Parathyroid adenoma (tissue), 2 donors: ENCODE data around the gene DTX3.

Source experiments
- H2AFZ ChIP-seq: fragments of 300-600 bp; sonication (generic); one replicate; pipeline ENCODE4 v1.7.0; 2017; ENCODE audit warnings: antibody characterized with exemption, mild to moderate bottlenecking
- H3K27ac ChIP-seq: fragments of 300-600 bp; sonication (generic); one replicate; pipeline ENCODE4 v1.7.0; 2017
- H3K27me3 ChIP-seq: fragments of 300-600 bp; sonication (generic); one replicate; pipeline ENCODE4 v1.7.0; 2017; ENCODE audit warnings: low read length; ENCODE audit not compliant: control insufficient read depth, insufficient read depth
- H3K36me3 ChIP-seq: fragments of 300-600 bp; sonication (generic); one replicate; pipeline ENCODE4 v1.7.0; 2017; ENCODE audit warnings: low read length; ENCODE audit not compliant: control insufficient read depth, insufficient read depth
- H3K4me1 ChIP-seq: fragments of 300-600 bp; sonication (generic); one replicate; pipeline ENCODE4 v1.7.0; 2017; ENCODE audit warnings: control low read depth
- H3K4me2 ChIP-seq: fragments of 300-600 bp; sonication (generic); one replicate; pipeline ENCODE4 v1.7.0; 2017; ENCODE audit warnings: low read length
- H3K4me3 ChIP-seq: fragments of 300-600 bp; sonication (generic); one replicate; pipeline ENCODE4 v1.7.0; 2017; ENCODE audit warnings: low read depth, low read length
- H3K79me2 ChIP-seq: fragments of 300-600 bp; sonication (generic); one replicate; pipeline ENCODE4 v1.7.0; 2017; ENCODE audit warnings: control low read depth
- H3K9ac ChIP-seq: fragments of 300-600 bp; sonication (generic); one replicate; pipeline ENCODE4 v1.7.0; 2017; ENCODE audit warnings: mild to moderate bottlenecking
- H3K9me3 ChIP-seq: fragments of 300-600 bp; sonication (generic); one replicate; pipeline ENCODE4 v1.7.0; 2017; ENCODE audit warnings: low read length; ENCODE audit not compliant: control insufficient read depth
- CTCF ChIP-seq: fragments of 300-600 bp; sonication (generic); IDR thresholded peaks from one replicate; pipeline ENCODE4 v1.7.0; 2017; ENCODE audit warnings: antibody characterized with exemption, mild to moderate bottlenecking
- donor health status: primary hyperparathyroidism.

The DTX3 gene

GRCh38 chr12:57626921-57627445, 22.4 kb downstream of the DTX3 start:
- Histone ChIP-seq H3K4me2 (no peak overlapping the region), H2AFZ (no peak overlapping the region), H3K4me1 (no peaks in the 10 kb centered on the region), H3K36me3 (no peaks in the 10 kb centered on the region), H3K27me3 (peaks cover 9% of the 10 kb centered on the region), H3K9ac (no peak overlapping the region), H3K27ac (no peak overlapping the region), H3K4me3 (no peak overlapping the region), H3K9me3 (no peaks in the 10 kb centered on the region), H3K79me2 (no peaks in the 10 kb centered on the region)
- TF ChIP-seq CTCF, result no peak

GRCh38 chr12:57627501-57628279, 23.1 kb downstream of the DTX3 start:
- Histone ChIP-seq H3K9ac (no peak overlapping the region), H3K36me3 (no peaks in the 10 kb centered on the region), H3K27me3 (peaks cover 9% of the 10 kb centered on the region), H3K27ac (no peak overlapping the region), H3K4me1 (no peaks in the 10 kb centered on the region), H3K4me2 (peak overlapping the region; percentile 26), H3K9me3 (no peaks in the 10 kb centered on the region), H2AFZ (peak overlapping the region; percentile 61), H3K79me2 (no peaks in the 10 kb centered on the region), H3K4me3 (no peak overlapping the region)
- TF ChIP-seq CTCF, result no peak

GRCh38 chr12:57628280-57629191, 23.9 kb downstream of the DTX3 start:
- no peak for TF ChIP-seq CTCF
- Histone ChIP-seq H3K4me1 (no peaks in the 10 kb centered on the region), H3K4me3 (no peak overlapping the region), H2AFZ (peak overlapping the region; percentile 61), H3K9ac (no peak overlapping the region), H3K27ac (no peak overlapping the region), H3K27me3 (peaks cover 9% of the 10 kb centered on the region), H3K36me3 (no peaks in the 10 kb centered on the region), H3K79me2 (no peaks in the 10 kb centered on the region), H3K4me2 (no peak overlapping the region), H3K9me3 (no peaks in the 10 kb centered on the region)

DNA sequence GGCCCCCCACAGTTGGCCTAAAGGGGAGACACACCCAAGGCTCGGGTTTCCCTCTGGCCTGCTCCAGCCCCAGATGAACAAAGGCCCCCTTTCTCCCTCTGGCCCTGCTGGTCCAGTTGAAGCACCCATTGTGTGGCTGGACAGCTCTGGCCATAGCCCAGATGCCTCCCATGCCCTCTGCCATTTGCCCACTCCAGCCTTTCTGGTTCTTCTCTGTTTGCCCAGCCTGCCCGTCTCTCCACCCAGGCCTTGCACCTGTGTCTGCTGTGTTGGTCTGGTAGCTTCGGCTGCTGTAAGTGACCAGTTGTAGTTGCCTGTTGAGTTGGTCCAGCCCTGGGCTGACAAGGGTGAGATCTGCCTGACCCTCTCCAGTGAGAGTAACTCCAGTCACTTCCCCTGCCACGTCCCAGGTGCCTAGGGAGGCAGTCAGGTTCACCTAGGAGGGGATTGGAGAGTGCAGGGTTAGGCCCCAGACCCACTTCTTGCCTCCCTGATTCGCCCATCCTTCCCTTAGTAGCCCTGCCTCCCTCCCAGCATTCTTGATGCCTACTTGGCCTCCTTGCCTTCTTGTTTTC, 25.4 kb downstream of the DTX3 start:
- Histone ChIP-seq H3K27ac (no peak overlapping the region), H3K4me2 (no peak overlapping the region), H3K4me3 (no peak overlapping the region), H3K9ac (no peak overlapping the region), H3K79me2 (no peaks in the 10 kb centered on the region), H3K9me3 (no peaks in the 10 kb centered on the region), H2AFZ (no peak overlapping the region), H3K27me3 (peaks cover 9% of the 10 kb centered on the region), H3K4me1 (no peaks in the 10 kb centered on the region), H3K36me3 (no peaks in the 10 kb centered on the region)
- TF ChIP-seq CTCF, result no peak
